HG02870 (cell line): ENCODE data around the gene TRIM14.
"Not testable (repeated sequence)": the region's sequence is repeated elsewhere in the genome, so short reads cannot be mapped to it uniquely, and the experiment has no call there.

Source experiments
- ATAC-seq: cut with Tn5 transposase; IDR thresholded peaks from one replicate; pipeline ENCODE4 v1.9.1; 2021; ENCODE audit warnings: mild to moderate bottlenecking, moderate library complexity; ENCODE audit not compliant: unreplicated experiment

TRIM14 gene

DNA sequence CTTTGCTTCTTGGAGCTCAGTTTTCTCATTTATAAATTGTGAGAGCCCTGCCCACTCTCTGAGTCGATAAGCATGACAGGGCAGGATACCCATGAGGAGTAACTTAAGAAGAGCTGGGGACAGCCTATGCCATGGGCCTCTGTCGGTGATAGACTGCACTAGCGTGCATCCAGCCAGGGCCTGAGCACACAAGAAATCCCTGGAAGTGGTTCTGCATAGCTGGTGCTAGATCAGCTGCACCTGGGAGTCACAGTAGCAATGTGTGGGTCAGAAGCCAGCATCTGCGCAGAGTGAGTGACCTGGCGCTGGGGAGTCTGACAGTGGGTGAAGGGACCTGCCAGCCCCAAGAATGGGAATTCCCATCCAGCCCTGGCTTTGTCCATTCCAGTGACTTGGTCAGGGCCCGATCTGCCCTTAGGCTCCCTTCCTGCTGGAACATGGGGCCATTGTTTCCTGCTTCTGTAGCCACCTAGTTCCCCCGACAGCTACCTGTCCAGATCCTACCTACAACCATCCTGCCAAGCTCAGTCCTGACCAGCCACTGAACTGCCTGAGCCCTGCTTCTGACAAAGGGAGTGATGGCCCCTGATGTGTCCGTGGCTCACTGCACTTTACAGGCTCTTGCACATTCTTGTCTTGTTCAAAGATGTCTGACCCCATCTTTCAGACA, 98.4 kb downstream of the TRIM14 start:
- ATAC-seq: no peak

DNA sequence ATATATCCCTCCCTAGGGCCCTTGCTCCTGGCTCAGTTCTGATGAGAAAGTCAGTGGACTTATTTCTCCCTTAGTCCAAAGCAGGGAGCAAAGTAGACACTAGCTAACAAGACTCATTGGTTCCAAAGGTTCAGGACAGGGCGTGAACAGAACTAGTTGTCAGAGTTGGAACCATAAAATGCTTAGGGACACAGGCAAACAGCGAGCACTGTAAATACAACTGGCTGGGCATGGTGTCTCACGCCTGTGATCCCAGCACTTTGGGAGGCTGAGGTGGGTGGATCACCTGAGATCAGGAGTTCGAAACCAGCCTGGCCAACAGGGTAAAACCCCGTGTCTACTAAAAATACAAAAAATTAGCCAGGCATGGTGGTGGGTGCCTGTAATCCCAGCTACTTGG, 99.2 kb downstream of the TRIM14 start:
- ATAC-seq: not testable (repeated sequence)
